A549 (cell line): ENCODE measurements around the gene ITPKB. TPM values are rescaled to one million over a fixed set of nuclear protein-coding genes. Genes with fewer than 3 reads are reported as not detected.

Source experiments
- ATAC-seq, 2 experiments: fragments of 200-7000 bp in 1 of 2; fragments of >200 bp in 1 of 2; cut with Nextera tagmentation in 1 of 2; cut with Tn5 transposase in 1 of 2; 3 replicates each; pipeline versions ENCODE4 v1.8.0 to v1.9.1; 2018 to 2020; ENCODE audit warnings: mild to moderate bottlenecking in 1 of 2, moderate library complexity in 1 of 2
- CTCF ChIA-PET: fragments of 300-600 bp; sonication (Branson Sonifier 250); formaldehyde crosslinking; extraction: SDS; loops from one replicate; lab custom pipeline; 2021; ENCODE audit warnings: antibody characterized with exemption, inconsistent platforms; lab: Yijun Ruan, JAX
- POLR2A ChIA-PET: fragments of 350-600 bp; formaldehyde crosslinking; extraction: SDS; loops from one replicate; lab custom pipeline; 2021; ENCODE audit warnings: antibody characterized with exemption, inconsistent platforms; lab: Yijun Ruan, JAX
- DNase-seq, 2 experiments: peaks; one replicate each; pipeline versions ENCODE4 v3.0.0 to v3.0.0-alpha.2; 2011 to 2016; ENCODE audit warnings: low read depth in 1 of 2, low spot score in 1 of 2
- FAIRE-seq: peaks from 2 replicates; lab custom pipeline; 2011; peaks lifted over from hg19 to GRCh38; lab: Jason Lieb, UNC
- H3K27ac ChIP-seq, 2 experiments: fragments of >200 bp; sonication (Bioruptor Twin); formaldehyde crosslinking; 3 replicates each; pipeline ENCODE4 v1.5.1; 2016 to 2017
- H3K4me1 ChIP-seq: fragments of >200 bp; sonication (Bioruptor Twin); formaldehyde crosslinking; 3 replicates; pipeline ENCODE4 v1.6.1; 2016
- H3K4me2 ChIP-seq: fragments of >200 bp; sonication (Bioruptor Twin); formaldehyde crosslinking; 3 replicates; pipeline ENCODE4 v1.6.1; 2016
- H3K4me3 ChIP-seq: fragments of >200 bp; sonication (Bioruptor Twin); formaldehyde crosslinking; 3 replicates; pipeline ENCODE4 v1.5.1; 2016
- H3K9me3 ChIP-seq: fragments of >200 bp; sonication (Bioruptor Twin); formaldehyde crosslinking; 3 replicates; pipeline ENCODE4 v1.6.1; 2016
- BHLHE40 ChIP-seq: IDR thresholded peaks from 2 replicates; pipeline ENCODE4 v1.6.1; 2012; ENCODE audit warnings: low read depth, low read length, inconsistent platforms
- CTCF ChIP-seq: fragments of >200 bp; sonication (Bioruptor Twin); formaldehyde crosslinking; IDR thresholded peaks from 3 replicates; pipeline ENCODE4 v1.5.1; 2016
- EHF ChIP-seq: fragments of 250-450 bp; sonication (Bioruptor Pico); IDR thresholded peaks from 2 replicates; pipeline ENCODE4 v1.5.0; 2020; ENCODE audit warnings: mild to moderate bottlenecking
- EHMT2 ChIP-seq: fragments of 200-600 bp; sonication (generic); IDR thresholded peaks from 2 replicates; pipeline ENCODE4 v1.6.1; 2016; ENCODE audit warnings: antibody characterized with exemption, low read depth, mild to moderate bottlenecking, moderate library complexity
- FOSB ChIP-seq: fragments of 250-450 bp; sonication (Bioruptor Pico); IDR thresholded peaks from 2 replicates; pipeline ENCODE4 v1.5.0; 2020; ENCODE audit warnings: mild to moderate bottlenecking, moderate library complexity
- FOSL2 ChIP-seq, 2 experiments: fragments of 450-650 bp in 1 of 2; fragments of >200 bp in 1 of 2; sonication (Bioruptor Twin) in 1 of 2; formaldehyde crosslinking; IDR thresholded peaks; 2 replicates each; pipeline versions ENCODE4 v1.5.0 to v1.6.1; 2016 to 2020; ENCODE audit warnings: mild to moderate bottlenecking in 1 of 2, moderate library complexity in 1 of 2
- GATA3 ChIP-seq: IDR thresholded peaks from 2 replicates; pipeline ENCODE4 v1.6.1; 2012; ENCODE audit warnings: borderline replicate concordance
- HEYL ChIP-seq: fragments of 250-450 bp; sonication (Bioruptor Pico); IDR thresholded peaks from 2 replicates; pipeline ENCODE4 v1.8.0; 2021; ENCODE audit warnings: mild to moderate bottlenecking, moderate library complexity
- HOXA7 ChIP-seq: fragments of 250-450 bp; sonication (Bioruptor Pico); IDR thresholded peaks from 2 replicates; pipeline ENCODE4 v1.5.0; 2020; ENCODE audit warnings: mild to moderate bottlenecking, moderate library complexity
- HOXB5 ChIP-seq: fragments of 250-450 bp; sonication (Bioruptor Pico); IDR thresholded peaks from 2 replicates; pipeline ENCODE4 v1.5.0; 2020; ENCODE audit warnings: mild to moderate bottlenecking, moderate library complexity
- JUNB ChIP-seq: fragments of >200 bp; sonication (Bioruptor Twin); formaldehyde crosslinking; IDR thresholded peaks from 2 replicates; pipeline ENCODE4 v1.6.1; 2016
- KDM1A ChIP-seq: fragments of 200-600 bp; sonication (generic); IDR thresholded peaks from 2 replicates; pipeline ENCODE4 v1.6.1; 2016; ENCODE audit warnings: low read depth, mild to moderate bottlenecking
- MYC ChIP-seq: IDR thresholded peaks from 2 replicates; pipeline ENCODE4 v1.6.1; 2012; ENCODE audit warnings: mild to moderate bottlenecking, inconsistent platforms, low read length, improper control_type of control experiment, borderline replicate concordance
- POLR2A ChIP-seq: IDR thresholded peaks from 2 replicates; pipeline ENCODE4 v1.6.1; 2012; ENCODE audit warnings: mild to moderate bottlenecking, low read length
- POLR2AphosphoS2 ChIP-seq: conservative IDR thresholded peaks from 2 replicates; pipeline ENCODE4 v1.6.1; 2012; ENCODE audit warnings: low read length, improper control_type of control experiment, inconsistent platforms
- REST ChIP-seq: fragments of 200-600 bp; sonication (generic); IDR thresholded peaks from 2 replicates; pipeline ENCODE4 v1.6.1; 2016; ENCODE audit warnings: antibody characterized with exemption, mild to moderate bottlenecking, moderate library complexity
- RFX5 ChIP-seq: fragments of 450-650 bp; IDR thresholded peaks from 2 replicates; pipeline ENCODE4 v1.7.1; 2014; ENCODE audit warnings: antibody characterized with exemption, mild to moderate bottlenecking, moderate library complexity
- SMC3 ChIP-seq: fragments of >200 bp; sonication (Bioruptor Twin); formaldehyde crosslinking; IDR thresholded peaks from 3 replicates; pipeline ENCODE4 v1.6.1; 2018; ENCODE audit warnings: inconsistent platforms
- TP53 ChIP-seq: fragments of 250-450 bp; sonication (Bioruptor Pico); IDR thresholded peaks from 2 replicates; pipeline ENCODE4 v1.5.0; 2021; ENCODE audit warnings: mild to moderate bottlenecking, moderate library complexity
- ZC3H11A ChIP-seq: fragments of 450-650 bp; IDR thresholded peaks from 2 replicates; pipeline ENCODE4 v1.6.1; 2014; ENCODE audit warnings: antibody characterized with exemption, mild to moderate bottlenecking
- ZNF302 ChIP-seq: fragments of 250-450 bp; sonication (Bioruptor Pico); IDR thresholded peaks from 2 replicates; pipeline ENCODE4 v1.9.0; 2021; ENCODE audit warnings: inconsistent platforms, mild to moderate bottlenecking, moderate library complexity
- ZSCAN20 ChIP-seq: fragments of 250-450 bp; sonication (Bioruptor Pico); IDR thresholded peaks from 2 replicates; pipeline ENCODE4 v1.8.0; 2022; ENCODE audit warnings: mild to moderate bottlenecking, moderate library complexity
- WGBS: methylation state at CpG from one replicate; pipeline ENCODE4 v1.1.6; 2017; ENCODE audit errors: missing lambda C conversion rate; 5-methylcytosine and 5-hydroxymethylcytosine counted together
- polyA plus RNA-seq, 4 experiments: library from polyadenylated mRNA; depleted of rRNA in 3 of 4; stranded (reverse); fragments of >200 nt; fragmentation: RNase III in 1 of 4; extraction: RNeasy Plus Mini Kit Qiagen cat#74134 plus additional on column Dnase treatment in 1 of 4; gene quantifications; 2 replicates in 3 of 4; 3 replicates in 1 of 4; pipeline ENCODE4 v1.2.3, GENCODE V29; 2011 to 2017
- TF ChIP-seq, protein P1 (sequence below): fragments of 450-650 bp; IDR thresholded peaks from 2 replicates; pipeline ENCODE4 v1.6.1; 2014; ENCODE audit warnings: antibody characterized with exemption
- TF ChIP-seq, protein P2 (sequence below): fragments of 250-450 bp; sonication (Bioruptor Pico); IDR thresholded peaks from 2 replicates; pipeline ENCODE4 v1.5.0; 2020; ENCODE audit warnings: low read depth, mild to moderate bottlenecking, moderate library complexity
- TF ChIP-seq, protein P3 (sequence below): IDR thresholded peaks from 2 replicates; pipeline ENCODE4 v1.6.1; 2012; ENCODE audit warnings: low read depth, borderline replicate concordance

Gene ITPKB
- polyA plus RNA-seq, 2 of the 4 experiments (the other 2 are of a cell fraction), result 1.7 to 2.8 TPM

GRCh38 chr1:226649244-226649643 is 89.8 kb downstream of the ITPKB start (continued):
- TF ChIP-seq CTCF, result no peak
- no peak for TF ChIP-seq KDM1A
- no peak for TF ChIP-seq POLR2AphosphoS2
- no peak for TF ChIP-seq HOXA7 (CRISPR knock-in tag)
- TF ChIP-seq TP53, result no peak
- TF ChIP-seq, protein P1, sequence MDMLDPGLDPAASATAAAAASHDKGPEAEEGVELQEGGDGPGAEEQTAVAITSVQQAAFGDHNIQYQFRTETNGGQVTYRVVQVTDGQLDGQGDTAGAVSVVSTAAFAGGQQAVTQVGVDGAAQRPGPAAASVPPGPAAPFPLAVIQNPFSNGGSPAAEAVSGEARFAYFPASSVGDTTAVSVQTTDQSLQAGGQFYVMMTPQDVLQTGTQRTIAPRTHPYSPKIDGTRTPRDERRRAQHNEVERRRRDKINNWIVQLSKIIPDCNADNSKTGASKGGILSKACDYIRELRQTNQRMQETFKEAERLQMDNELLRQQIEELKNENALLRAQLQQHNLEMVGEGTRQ, result no peak
- TF ChIP-seq HEYL (CRISPR knock-in tag), result no peak

DNA sequence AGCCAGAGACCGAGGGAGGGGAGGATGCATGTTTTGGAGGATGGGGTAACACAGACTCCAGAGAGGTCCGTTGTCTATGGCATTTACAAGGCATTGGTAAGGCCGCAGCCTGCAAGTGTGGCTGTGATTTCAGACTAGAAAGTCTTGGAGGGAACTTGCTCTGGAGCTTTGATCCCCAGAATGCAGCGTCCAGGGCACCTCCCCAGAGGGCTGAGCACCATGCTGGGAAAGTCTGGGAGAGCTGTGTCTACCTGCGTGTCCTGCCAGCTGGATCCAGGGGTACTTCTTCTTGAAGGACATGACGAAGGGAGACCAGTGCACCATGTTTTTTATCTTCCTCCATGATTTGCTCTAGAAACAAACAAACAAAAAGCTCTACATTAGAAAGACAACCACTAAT is 90.7 kb downstream of the ITPKB start:
- ATAC-seq (no peak), FAIRE-seq (no peak), DNase-seq (no peak)
- Histone ChIP-seq H3K4me3 (no peak overlapping the region), H3K4me2 (no peak overlapping the region), H3K4me1 (no peaks in the 10 kb centered on the region), H3K27ac (no peak overlapping the region), H3K9me3 (no peaks in the 10 kb centered on the region)
- CTCF ChIA-PET, result interaction anchor here (0.7 to 3.0 kb wide), 4 partner anchors 15 to 179 kb away, joined by 3 to 18 read pairs (median 5); no protein-coding TSS in a partner anchor
- POLR2A ChIA-PET, result no interaction called here
- no peak for TF ChIP-seq HOXA7 (CRISPR knock-in tag)
- no peak for TF ChIP-seq BHLHE40
- no peak for TF ChIP-seq SMC3
- TF ChIP-seq FOSB (CRISPR knock-in tag), result no peak
- no peak for TF ChIP-seq POLR2A
- TF ChIP-seq GATA3, result no peak
- no peak for TF ChIP-seq RFX5
- no peak for TF ChIP-seq EHF (CRISPR knock-in tag)
- TF ChIP-seq HEYL (CRISPR knock-in tag), result no peak
- TF ChIP-seq JUNB, result no peak
- TF ChIP-seq ZC3H11A, result no peak
- no peak for TF ChIP-seq FOSL2 (IDR thresholded peaks at IDR 0.05)
- TF ChIP-seq FOSL2 (CRISPR knock-in tag; IDR thresholded peaks at IDR 0.05), result no peak
- TF ChIP-seq REST, result no peak
- no peak for TF ChIP-seq MYC
- TF ChIP-seq, protein P2, sequence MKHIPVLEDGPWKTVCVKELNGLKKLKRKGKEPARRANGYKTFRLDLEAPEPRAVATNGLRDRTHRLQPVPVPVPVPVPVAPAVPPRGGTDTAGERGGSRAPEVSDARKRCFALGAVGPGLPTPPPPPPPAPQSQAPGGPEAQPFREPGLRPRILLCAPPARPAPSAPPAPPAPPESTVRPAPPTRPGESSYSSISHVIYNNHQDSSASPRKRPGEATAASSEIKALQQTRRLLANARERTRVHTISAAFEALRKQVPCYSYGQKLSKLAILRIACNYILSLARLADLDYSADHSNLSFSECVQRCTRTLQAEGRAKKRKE (CRISPR knock-in tag), result no peak
- no peak for TF ChIP-seq ZNF302
- TF ChIP-seq, protein P3, sequence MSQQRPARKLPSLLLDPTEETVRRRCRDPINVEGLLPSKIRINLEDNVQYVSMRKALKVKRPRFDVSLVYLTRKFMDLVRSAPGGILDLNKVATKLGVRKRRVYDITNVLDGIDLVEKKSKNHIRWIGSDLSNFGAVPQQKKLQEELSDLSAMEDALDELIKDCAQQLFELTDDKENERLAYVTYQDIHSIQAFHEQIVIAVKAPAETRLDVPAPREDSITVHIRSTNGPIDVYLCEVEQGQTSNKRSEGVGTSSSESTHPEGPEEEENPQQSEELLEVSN, result no peak
- TF ChIP-seq ZSCAN20, result no peak
- no peak for TF ChIP-seq EHMT2
- no peak for TF ChIP-seq HOXB5
- 70% methylated on average over 6 of the region's 6 CpGs for WGBS
